Measurements from ENCODE around the gene TC2N.
"Not testable (repeated sequence)": the region's sequence is repeated elsewhere in the genome, so short reads cannot be mapped to it uniquely, and the experiment has no call there.

The TC2N gene

GRCh38 chr14:91744068-91744480 lies 123.3 kb downstream of the TC2N start:
- Histone ChIP-seq H3K4me1 (ENCODE audit: insufficient read depth, insufficient read length) (no peaks in the 10 kb centered on the region), H3K27me3 (ENCODE audit: insufficient read depth, insufficient read length) (no peaks in the 10 kb centered on the region), H3K4me3 (ENCODE audit: insufficient read length, low read depth) (no peak overlapping the region), H3K36me3 (ENCODE audit: insufficient read depth, insufficient read length, low read length) (no peaks in the 10 kb centered on the region), H3K9me3 (ENCODE audit: insufficient read depth, low read length) (no peaks in the 10 kb centered on the region), H3K9ac (ENCODE audit: insufficient read length, low read depth) (no peak overlapping the region)
- DNase-seq (ENCODE audit: low read depth, low spot score): no peak
- TF ChIP-seq YY1 (IDR thresholded peaks at IDR 0.05; ENCODE audit: insufficient read depth, insufficient read length) (no peak), SUZ12 (IDR thresholded peaks at IDR 0.05; ENCODE audit: extremely low read depth, insufficient read depth, insufficient read length) (no peak), ZNF274 (IDR thresholded peaks at IDR 0.05; ENCODE audit: low read depth, low read length) (no peak)

DNA sequence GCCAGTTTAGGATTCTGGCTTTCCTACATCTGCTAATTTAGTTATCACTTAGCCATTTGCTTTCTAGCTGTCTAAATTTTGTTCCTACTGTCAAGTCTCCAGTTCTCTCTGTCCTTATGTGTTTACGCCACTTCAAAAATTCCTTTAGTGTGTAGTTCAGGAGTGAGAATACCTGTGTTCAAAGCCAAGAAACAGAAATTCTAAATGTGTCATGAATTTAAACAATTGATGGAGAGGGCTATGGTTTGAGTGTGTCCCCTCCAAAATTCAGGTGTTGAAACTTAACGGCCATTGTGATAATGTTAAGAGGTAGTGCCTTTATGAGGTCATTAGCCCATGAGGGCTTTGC lies 124.1 kb downstream of the TC2N start:
- no peaks in the 10 kb centered on the region for H3K36me3 ChIP-seq (ENCODE audit: insufficient read depth, insufficient read length, low read length)
- DNase-seq (ENCODE audit: low read depth, low spot score): no peak
- TF ChIP-seq YY1 (IDR thresholded peaks at IDR 0.05; ENCODE audit: insufficient read depth, insufficient read length) (no peak), SUZ12 (IDR thresholded peaks at IDR 0.05; ENCODE audit: extremely low read depth, insufficient read depth, insufficient read length) (no peak), ZNF274 (IDR thresholded peaks at IDR 0.05; ENCODE audit: low read depth, low read length) (no peak)
- no peaks in the 10 kb centered on the region for H3K27me3 ChIP-seq (ENCODE audit: insufficient read depth, insufficient read length)
- no peak overlapping the region for H3K4me3 ChIP-seq (ENCODE audit: insufficient read length, low read depth)
- no peak overlapping the region for H3K9ac ChIP-seq (ENCODE audit: insufficient read length, low read depth)
- no peaks in the 10 kb centered on the region for H3K9me3 ChIP-seq (ENCODE audit: insufficient read depth, low read length)
- H3K4me1 ChIP-seq (ENCODE audit: insufficient read depth, insufficient read length): no peaks in the 10 kb centered on the region

DNA sequence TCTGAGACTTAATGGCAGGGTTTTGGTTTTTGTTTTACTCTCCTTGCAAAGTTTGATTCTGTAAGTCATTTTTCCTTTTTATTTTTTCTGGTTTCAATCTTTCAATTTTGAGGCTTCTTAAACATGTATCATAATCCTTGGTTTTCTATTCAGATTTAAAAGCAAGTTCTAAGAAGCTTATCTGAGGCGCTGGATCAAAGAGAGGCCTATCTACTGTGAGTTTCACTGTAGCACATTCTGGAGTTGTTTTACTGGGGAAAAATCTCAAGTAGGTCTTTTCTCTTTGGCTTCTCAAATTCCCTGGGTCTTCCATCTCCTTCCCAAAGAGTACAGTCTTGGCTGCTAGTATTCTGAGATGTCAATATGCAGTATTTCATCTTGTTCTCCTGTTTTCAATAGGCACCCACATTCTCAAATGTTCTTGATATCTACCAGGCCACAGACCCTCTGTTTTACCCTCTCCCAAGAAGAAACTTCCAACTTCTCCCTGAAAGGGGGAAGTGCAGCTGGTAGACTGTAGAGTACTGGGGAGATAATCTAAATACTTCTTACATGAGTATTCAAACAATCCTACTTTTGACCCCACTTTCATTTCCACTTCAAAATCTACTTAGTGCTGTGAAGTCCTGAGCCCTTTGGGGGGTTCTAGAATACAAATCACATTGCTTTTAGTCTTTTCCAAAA lies 124.6 kb downstream of the TC2N start:
- H3K27me3 ChIP-seq (ENCODE audit: insufficient read depth, insufficient read length): no peaks in the 10 kb centered on the region
- H3K9ac ChIP-seq (ENCODE audit: insufficient read length, low read depth): no peak overlapping the region
- TF ChIP-seq YY1 (IDR thresholded peaks at IDR 0.05; ENCODE audit: insufficient read depth, insufficient read length) (no peak), SUZ12 (IDR thresholded peaks at IDR 0.05; ENCODE audit: extremely low read depth, insufficient read depth, insufficient read length) (no peak), ZNF274 (IDR thresholded peaks at IDR 0.05; ENCODE audit: low read depth, low read length) (no peak)
- no peaks in the 10 kb centered on the region for H3K36me3 ChIP-seq (ENCODE audit: insufficient read depth, insufficient read length, low read length)
- no peak overlapping the region for H3K4me3 ChIP-seq (ENCODE audit: insufficient read length, low read depth)
- no peaks in the 10 kb centered on the region for H3K9me3 ChIP-seq (ENCODE audit: insufficient read depth, low read length)
- no peaks in the 10 kb centered on the region for H3K4me1 ChIP-seq (ENCODE audit: insufficient read depth, insufficient read length)
- DNase-seq (ENCODE audit: low read depth, low spot score): no peak

GRCh38 chr14:91739867-91740266 lies 127.5 kb downstream of the TC2N start:
- H3K9ac ChIP-seq (ENCODE audit: insufficient read length, low read depth); H3K4me3 ChIP-seq (ENCODE audit: insufficient read length, low read depth); H3K9me3 ChIP-seq (ENCODE audit: insufficient read depth, low read length); H3K36me3 ChIP-seq (ENCODE audit: insufficient read depth, insufficient read length, low read length); H3K4me1 ChIP-seq (ENCODE audit: insufficient read depth, insufficient read length); DNase-seq (ENCODE audit: low read depth, low spot score); H3K27me3 ChIP-seq (ENCODE audit: insufficient read depth, insufficient read length): not testable (repeated sequence)

- Histone ChIP-seq H3K4me3 (ENCODE audit: insufficient read length, low read depth) (no peak overlapping the region), H3K36me3 (ENCODE audit: insufficient read depth, insufficient read length, low read length) (no peaks in the 10 kb centered on the region), H3K9me3 (ENCODE audit: insufficient read depth, low read length) (no peaks in the 10 kb centered on the region), H3K4me1 (ENCODE audit: insufficient read depth, insufficient read length) (no peaks in the 10 kb centered on the region), H3K9ac (ENCODE audit: insufficient read length, low read depth) (no peak overlapping the region), H3K27me3 (ENCODE audit: insufficient read depth, insufficient read length) (no peaks in the 10 kb centered on the region)
- no peak for DNase-seq (ENCODE audit: low read depth, low spot score)
- TF ChIP-seq SUZ12 (IDR thresholded peaks at IDR 0.05; ENCODE audit: extremely low read depth, insufficient read depth, insufficient read length) (no peak), YY1 (IDR thresholded peaks at IDR 0.05; ENCODE audit: insufficient read depth, insufficient read length) (no peak), ZNF274 (IDR thresholded peaks at IDR 0.05; ENCODE audit: low read depth, low read length) (no peak)
Observed at GRCh38 chr14:91737619-91738018, 129.7 kb downstream of the TC2N start.

DNA sequence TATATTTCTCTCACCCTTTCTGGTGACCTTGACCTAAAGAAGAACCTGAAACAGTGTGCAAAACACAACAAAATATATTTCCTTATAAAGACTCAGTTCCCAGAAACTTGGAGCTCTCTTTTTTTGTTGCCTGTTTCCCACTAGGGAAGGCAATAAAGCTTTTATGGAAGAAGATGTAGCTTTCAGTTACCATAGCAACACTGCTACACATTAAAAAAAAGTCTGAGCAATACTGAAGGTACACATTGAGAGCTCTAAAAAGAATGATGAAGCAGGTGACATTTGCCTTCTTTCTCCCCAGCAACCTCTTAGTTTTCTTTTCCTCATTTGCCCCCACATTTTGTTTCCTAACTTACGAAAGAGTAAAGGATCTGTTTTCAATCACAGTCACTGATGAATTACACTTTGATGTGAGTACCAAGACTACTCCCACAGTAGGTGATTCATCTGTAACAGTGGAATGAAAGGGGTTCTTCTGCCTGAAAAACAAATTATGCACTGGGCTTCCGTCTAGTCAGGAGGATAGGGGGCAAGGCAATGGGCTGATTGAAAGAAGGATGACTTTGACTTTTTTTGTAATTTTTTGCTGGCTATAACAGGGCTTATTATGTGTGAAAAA lies 134.4 kb downstream of the TC2N start:
- no peak for DNase-seq (ENCODE audit: low read depth, low spot score)
- TF ChIP-seq ZNF274 (IDR thresholded peaks at IDR 0.05; ENCODE audit: low read depth, low read length): no peak
- TF ChIP-seq YY1 (IDR thresholded peaks at IDR 0.05; ENCODE audit: insufficient read depth, insufficient read length): no peak
- no peak for TF ChIP-seq SUZ12 (IDR thresholded peaks at IDR 0.05; ENCODE audit: extremely low read depth, insufficient read depth, insufficient read length)
- H3K9ac ChIP-seq (ENCODE audit: insufficient read length, low read depth): no peak overlapping the region

GRCh38 chr14:91732439-91732838 lies 134.9 kb downstream of the TC2N start:
- Histone ChIP-seq H3K4me1 (ENCODE audit: insufficient read depth, insufficient read length) (no peaks in the 10 kb centered on the region), H3K9me3 (ENCODE audit: insufficient read depth, low read length) (no peaks in the 10 kb centered on the region), H3K4me3 (ENCODE audit: insufficient read length, low read depth) (no peak overlapping the region), H3K9ac (ENCODE audit: insufficient read length, low read depth) (no peak overlapping the region), H3K27me3 (ENCODE audit: insufficient read depth, insufficient read length) (no peaks in the 10 kb centered on the region), H3K36me3 (ENCODE audit: insufficient read depth, insufficient read length, low read length) (no peaks in the 10 kb centered on the region)
- DNase-seq (ENCODE audit: low read depth, low spot score): no peak
- TF ChIP-seq SUZ12 (IDR thresholded peaks at IDR 0.05; ENCODE audit: extremely low read depth, insufficient read depth, insufficient read length) (no peak), ZNF274 (IDR thresholded peaks at IDR 0.05; ENCODE audit: low read depth, low read length) (no peak), YY1 (IDR thresholded peaks at IDR 0.05; ENCODE audit: insufficient read depth, insufficient read length) (no peak)

More for the DNA sequence above, 134.4 kb downstream of the TC2N start:
- no peaks in the 10 kb centered on the region for H3K27me3 ChIP-seq (ENCODE audit: insufficient read depth, insufficient read length)
- H3K4me1 ChIP-seq (ENCODE audit: insufficient read depth, insufficient read length): no peaks in the 10 kb centered on the region
- H3K4me3 ChIP-seq (ENCODE audit: insufficient read length, low read depth): no peak overlapping the region
- no peaks in the 10 kb centered on the region for H3K36me3 ChIP-seq (ENCODE audit: insufficient read depth, insufficient read length, low read length)
- H3K9me3 ChIP-seq (ENCODE audit: insufficient read depth, low read length): no peaks in the 10 kb centered on the region
